Peyer's patch (tissue), 4 donors: ENCODE measurements around the gene ABCC6. TPM values are rescaled to one million over a fixed set of nuclear protein-coding genes. Genes with fewer than 3 reads are reported as not detected.

ENCODE experiments used
- DNase-seq, 3 donors: peaks; one replicate each; pipeline ENCODE4 v3.0.0-alpha.2; 2017 to 2019
- H3K27ac ChIP-seq, 4 donors: fragments of 200-600 bp; sonication (generic); one replicate each; pipeline ENCODE4 v1.5.1; 2016 to 2019
- H3K27me3 ChIP-seq, 2 donors: fragments of 200-600 bp; sonication (generic); one replicate each; pipeline ENCODE4 v1.5.1; 2019
- H3K36me3 ChIP-seq, 3 donors: fragments of 200-600 bp; sonication (generic); one replicate each; pipeline ENCODE4 v1.5.1; 2016 to 2019
- H3K4me1 ChIP-seq, 4 donors: fragments of 200-600 bp; sonication (generic); one replicate each; pipeline ENCODE4 v1.5.1; 2016 to 2019
- H3K4me3 ChIP-seq, 4 donors: fragments of 200-600 bp; sonication (generic); 1 replicate in 3 of 4; 2 replicates in 1 of 4; pipeline ENCODE4 v1.5.1; 2016 to 2019; ENCODE audit warnings: mild to moderate bottlenecking in 1 of 4
- H3K9me3 ChIP-seq, 4 donors: fragments of 200-600 bp; sonication (generic); one replicate each; pipeline ENCODE4 v1.5.1; 2016 to 2019; ENCODE audit warnings: mild to moderate bottlenecking in 1 of 4
- POLR2A ChIP-seq, 2 donors: fragments of 450-650 bp; IDR thresholded peaks; one replicate each; pipeline ENCODE4 v1.5.1; 2017; ENCODE audit warnings: antibody characterized with exemption in 2 of 2, mild to moderate bottlenecking in 2 of 2, moderate library complexity in 2 of 2
- total RNA-seq, 4 donors: library from RNA; depleted of rRNA; stranded (reverse); fragments of >200 nt; gene quantifications; one replicate each; pipeline ENCODE4 v1.1.0, GENCODE V29; 2016
- TF ChIP-seq, protein P1 (sequence below), 6 experiments: fragments of 450-650 bp in 4 of 6; fragments of 200-600 bp in 2 of 6; sonication (generic) in 1 of 6; IDR thresholded peaks; one replicate each; pipeline ENCODE4 v1.5.1; 2017 to 2019; ENCODE audit warnings: antibody characterized with exemption in 6 of 6, mild to moderate bottlenecking in 3 of 6, moderate library complexity in 1 of 6

Gene ABCC6
- total RNA-seq, 4 donors from 2014 or later = 12.4 to 113 (median 76.2) TPM

DNA sequence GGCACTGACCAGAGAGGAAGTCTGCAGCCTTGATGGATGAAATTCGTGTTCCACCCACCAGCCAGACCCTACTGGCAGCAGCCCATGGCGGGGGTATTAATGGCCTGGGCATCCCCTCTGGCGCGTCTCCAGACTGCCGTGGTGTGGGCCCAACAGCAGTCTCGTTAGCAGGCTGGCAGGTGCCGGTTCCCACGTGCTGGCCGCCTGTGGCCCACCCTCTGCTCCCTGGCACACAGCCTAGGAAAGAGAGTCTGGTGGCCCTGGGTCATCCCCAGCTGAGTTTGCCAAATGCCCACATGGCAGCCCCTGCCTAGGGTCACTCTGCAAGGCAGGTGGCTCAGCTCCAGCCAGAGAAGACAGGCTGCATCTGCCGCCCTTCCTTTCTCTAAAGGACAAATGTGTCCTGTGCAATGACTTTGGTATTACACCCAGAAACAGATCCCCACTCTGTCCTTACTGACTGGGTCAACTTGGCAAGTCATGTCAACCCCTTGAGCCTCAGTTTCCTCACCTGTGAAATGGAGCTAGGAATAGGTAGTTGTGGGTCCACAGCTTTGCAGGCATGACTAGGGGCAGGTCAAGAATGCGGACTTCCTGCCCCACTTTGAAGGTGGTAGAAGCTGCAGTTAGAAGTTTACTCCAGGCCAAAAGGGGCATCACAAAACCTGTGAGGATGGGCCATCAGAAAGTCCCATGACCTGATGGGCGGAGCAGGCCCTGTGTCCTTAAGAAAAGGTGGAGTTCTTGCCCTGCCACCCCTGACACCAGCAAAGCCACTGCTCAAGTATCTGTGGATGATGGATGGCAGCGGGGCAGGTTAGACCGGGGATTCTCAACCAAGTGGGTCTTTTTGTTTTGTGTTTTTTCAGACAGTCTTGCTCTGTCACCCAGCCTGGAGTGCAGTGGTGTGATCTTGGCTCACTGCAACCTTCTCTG, 76.6 kb downstream of the ABCC6 start:
- no peaks in the 10 kb centered on the region for H3K9me3 ChIP-seq
- no peak overlapping the region for H3K27ac ChIP-seq
- peaks cover 0 to 12% (median 0%) of the 10 kb centered on the region in 4 donors for H3K4me1 ChIP-seq
- H3K27me3 ChIP-seq = no peaks in the 10 kb centered on the region
- H3K36me3 ChIP-seq = peaks cover 0 to 18% (median 0%) of the 10 kb centered on the region in 3 donors
- TF ChIP-seq, protein P1, sequence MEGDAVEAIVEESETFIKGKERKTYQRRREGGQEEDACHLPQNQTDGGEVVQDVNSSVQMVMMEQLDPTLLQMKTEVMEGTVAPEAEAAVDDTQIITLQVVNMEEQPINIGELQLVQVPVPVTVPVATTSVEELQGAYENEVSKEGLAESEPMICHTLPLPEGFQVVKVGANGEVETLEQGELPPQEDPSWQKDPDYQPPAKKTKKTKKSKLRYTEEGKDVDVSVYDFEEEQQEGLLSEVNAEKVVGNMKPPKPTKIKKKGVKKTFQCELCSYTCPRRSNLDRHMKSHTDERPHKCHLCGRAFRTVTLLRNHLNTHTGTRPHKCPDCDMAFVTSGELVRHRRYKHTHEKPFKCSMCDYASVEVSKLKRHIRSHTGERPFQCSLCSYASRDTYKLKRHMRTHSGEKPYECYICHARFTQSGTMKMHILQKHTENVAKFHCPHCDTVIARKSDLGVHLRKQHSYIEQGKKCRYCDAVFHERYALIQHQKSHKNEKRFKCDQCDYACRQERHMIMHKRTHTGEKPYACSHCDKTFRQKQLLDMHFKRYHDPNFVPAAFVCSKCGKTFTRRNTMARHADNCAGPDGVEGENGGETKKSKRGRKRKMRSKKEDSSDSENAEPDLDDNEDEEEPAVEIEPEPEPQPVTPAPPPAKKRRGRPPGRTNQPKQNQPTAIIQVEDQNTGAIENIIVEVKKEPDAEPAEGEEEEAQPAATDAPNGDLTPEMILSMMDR (IDR thresholded peaks at IDR 0.05) = no peak
- TF ChIP-seq POLR2A (IDR thresholded peaks at IDR 0.05) = no peak
- no peak overlapping the region for H3K4me3 ChIP-seq
- DNase-seq = peak in 1 of 3 donors; percentile 40

DNA sequence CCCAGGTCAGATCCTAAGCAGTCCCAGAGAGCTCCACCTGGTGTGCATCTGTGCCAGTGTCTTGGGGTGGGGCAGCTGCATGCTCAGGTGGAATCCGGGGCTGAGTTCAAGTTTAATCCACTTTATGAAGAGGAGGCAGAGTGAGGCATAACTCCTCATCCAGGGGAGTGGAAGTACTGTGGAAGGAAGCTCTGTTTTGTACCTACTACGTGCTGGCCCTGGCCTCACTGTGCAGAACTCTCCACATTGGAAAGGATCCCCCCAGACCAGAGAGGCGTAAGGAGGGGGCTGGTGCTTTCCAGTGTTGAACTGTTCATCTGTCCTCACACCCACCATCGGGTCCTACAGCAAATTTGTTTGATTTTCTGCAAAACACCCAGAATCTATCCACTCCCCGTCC, 78.0 kb downstream of the ABCC6 start:
- H3K4me3 ChIP-seq = no peak overlapping the region
- H3K36me3 ChIP-seq = peaks cover 0 to 31% (median 0%) of the 10 kb centered on the region in 3 donors
- no peak for TF ChIP-seq POLR2A (IDR thresholded peaks at IDR 0.05)
- TF ChIP-seq, protein P1 (IDR thresholded peaks at IDR 0.05) = no peak
- DNase-seq = no peak
- H3K27me3 ChIP-seq = no peaks in the 10 kb centered on the region
- peaks cover 0 to 8% (median 0%) of the 10 kb centered on the region in 4 donors for H3K4me1 ChIP-seq
- no peak overlapping the region for H3K27ac ChIP-seq
- no peaks in the 10 kb centered on the region for H3K9me3 ChIP-seq

GRCh38 chr16:16144416-16144815, 78.9 kb downstream of the ABCC6 start:
- Histone ChIP-seq H3K27me3 (no peaks in the 10 kb centered on the region), H3K4me1 (no peaks in the 10 kb centered on the region)

GRCh38 chr16:16143931-16144330, 79.4 kb downstream of the ABCC6 start:
- DNase-seq = no peak
- Histone ChIP-seq H3K4me3 (no peak overlapping the region), H3K9me3 (no peaks in the 10 kb centered on the region), H3K36me3 (peaks cover 0 to 41% (median 0%) of the 10 kb centered on the region in 3 donors), H3K27ac (no peak overlapping the region), H3K27me3 (no peaks in the 10 kb centered on the region), H3K4me1 (no peaks in the 10 kb centered on the region)
- TF ChIP-seq, protein P1 (IDR thresholded peaks at IDR 0.05) = no peak
- no peak for TF ChIP-seq POLR2A (IDR thresholded peaks at IDR 0.05)

More at GRCh38 chr16:16144416-16144815, 78.9 kb downstream of the ABCC6 start:
- DNase-seq = no peak
- Histone ChIP-seq H3K4me3 (no peak overlapping the region), H3K36me3 (peaks cover 0 to 37% (median 0%) of the 10 kb centered on the region in 3 donors), H3K9me3 (no peaks in the 10 kb centered on the region), H3K27ac (no peak overlapping the region)
- TF ChIP-seq POLR2A (IDR thresholded peaks at IDR 0.05) = no peak
- TF ChIP-seq, protein P1 (IDR thresholded peaks at IDR 0.05) = no peak

DNA sequence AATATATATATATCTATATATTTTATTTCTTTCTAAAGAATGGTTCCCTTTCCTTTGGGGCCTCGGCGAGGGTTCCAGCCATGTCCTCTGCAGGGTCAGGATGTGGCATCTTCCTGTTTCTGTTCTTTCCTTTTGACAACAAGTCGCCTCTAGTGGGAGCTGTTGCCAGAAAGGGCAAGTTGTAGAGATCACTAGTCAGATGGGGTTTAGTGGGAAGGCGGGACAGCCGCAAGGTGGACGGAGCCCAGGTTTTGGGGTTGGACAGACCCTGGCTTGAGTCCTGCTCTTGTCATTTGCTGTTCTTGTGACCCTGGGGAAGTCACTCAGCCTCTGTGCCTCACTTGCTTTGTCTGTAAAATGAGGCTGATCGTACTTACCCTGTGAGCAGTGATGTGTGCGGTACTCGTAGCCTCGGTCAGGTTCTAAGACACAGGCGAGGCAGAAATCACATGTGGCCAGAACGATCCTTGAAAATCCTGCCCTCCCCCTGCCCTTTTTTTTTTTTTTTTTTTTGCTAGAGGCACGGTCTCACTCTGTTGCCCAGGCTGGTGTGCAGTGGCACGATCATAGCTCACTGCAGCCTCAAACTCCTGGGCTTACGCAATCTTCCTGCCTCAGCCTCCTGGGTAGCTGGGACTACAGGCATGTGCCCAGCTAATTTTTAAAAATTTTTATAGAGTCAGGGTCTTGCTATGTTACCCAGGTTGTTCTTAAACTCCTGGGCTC, 80.1 kb downstream of the ABCC6 start:
- Histone ChIP-seq H3K9me3 (no peaks in the 10 kb centered on the region), H3K4me3 (no peak overlapping the region), H3K27ac (no peak overlapping the region), H3K36me3 (peaks cover 0 to 49% (median 0%) of the 10 kb centered on the region in 3 donors), H3K4me1 (no peaks in the 10 kb centered on the region), H3K27me3 (no peaks in the 10 kb centered on the region)
- TF ChIP-seq, protein P1 (IDR thresholded peaks at IDR 0.05) = peak in 3 of 6 experiments; percentile 3 to 23 (median 15)
- no peak for TF ChIP-seq POLR2A (IDR thresholded peaks at IDR 0.05)
- peak in 1 of 3 donors; percentile 26 for DNase-seq
